Measurements from ENCODE around the gene FSTL4. TPM values are rescaled to one million over a fixed set of nuclear protein-coding genes. Genes with fewer than 3 reads are reported as not detected.

Gene FSTL4
- total and polyA plus RNA-seq, 2 of the 13 experiments (the other 11 are each of a cell fraction or from before 2014, with no cell fraction given) = 2.1 to 3.0 TPM

DNA sequence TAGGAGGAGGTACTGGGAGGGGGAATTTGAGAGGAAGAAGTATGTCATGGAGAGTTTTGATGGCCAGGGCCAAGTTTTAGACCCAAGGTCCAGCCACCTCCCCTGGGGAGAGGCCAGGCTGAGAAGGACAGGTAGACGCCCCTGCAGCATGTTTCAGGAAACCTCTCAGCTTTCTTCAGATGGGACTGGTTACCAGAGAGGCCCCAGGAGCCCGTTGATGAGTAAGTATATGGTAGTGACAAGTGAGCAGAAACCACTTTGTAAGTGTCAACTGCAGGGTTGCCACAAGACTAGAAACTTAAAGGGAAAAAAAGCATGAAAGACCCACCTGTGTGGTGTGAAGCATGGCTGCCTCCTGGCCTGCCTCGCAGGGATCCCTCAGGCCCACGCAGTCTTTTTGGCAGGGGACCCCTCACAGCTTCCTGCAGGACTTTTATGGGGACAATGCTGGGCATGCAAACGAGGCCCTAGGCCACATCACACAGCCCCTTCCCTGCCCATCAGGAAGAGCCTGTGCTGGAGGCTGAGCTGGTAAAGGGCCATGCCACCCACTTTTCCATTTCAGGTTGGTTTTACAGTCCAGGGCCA is 255.9 kb downstream of the FSTL4 start (continued):
- TF ChIP-seq, protein P1, sequence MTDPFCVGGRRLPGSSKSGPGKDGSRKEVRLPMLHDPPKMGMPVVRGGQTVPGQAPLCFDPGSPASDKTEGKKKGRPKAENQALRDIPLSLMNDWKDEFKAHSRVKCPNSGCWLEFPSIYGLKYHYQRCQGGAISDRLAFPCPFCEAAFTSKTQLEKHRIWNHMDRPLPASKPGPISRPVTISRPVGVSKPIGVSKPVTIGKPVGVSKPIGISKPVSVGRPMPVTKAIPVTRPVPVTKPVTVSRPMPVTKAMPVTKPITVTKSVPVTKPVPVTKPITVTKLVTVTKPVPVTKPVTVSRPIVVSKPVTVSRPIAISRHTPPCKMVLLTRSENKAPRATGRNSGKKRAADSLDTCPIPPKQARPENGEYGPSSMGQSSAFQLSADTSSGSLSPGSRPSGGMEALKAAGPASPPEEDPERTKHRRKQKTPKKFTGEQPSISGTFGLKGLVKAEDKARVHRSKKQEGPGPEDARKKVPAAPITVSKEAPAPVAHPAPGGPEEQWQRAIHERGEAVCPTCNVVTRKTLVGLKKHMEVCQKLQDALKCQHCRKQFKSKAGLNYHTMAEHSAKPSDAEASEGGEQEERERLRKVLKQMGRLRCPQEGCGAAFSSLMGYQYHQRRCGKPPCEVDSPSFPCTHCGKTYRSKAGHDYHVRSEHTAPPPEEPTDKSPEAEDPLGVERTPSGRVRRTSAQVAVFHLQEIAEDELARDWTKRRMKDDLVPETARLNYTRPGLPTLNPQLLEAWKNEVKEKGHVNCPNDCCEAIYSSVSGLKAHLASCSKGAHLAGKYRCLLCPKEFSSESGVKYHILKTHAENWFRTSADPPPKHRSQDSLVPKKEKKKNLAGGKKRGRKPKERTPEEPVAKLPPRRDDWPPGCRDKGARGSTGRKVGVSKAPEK (CRISPR knock-in tag; IDR thresholded peaks at IDR 0.05; ENCODE audit: borderline replicate concordance) = no peak

DNA sequence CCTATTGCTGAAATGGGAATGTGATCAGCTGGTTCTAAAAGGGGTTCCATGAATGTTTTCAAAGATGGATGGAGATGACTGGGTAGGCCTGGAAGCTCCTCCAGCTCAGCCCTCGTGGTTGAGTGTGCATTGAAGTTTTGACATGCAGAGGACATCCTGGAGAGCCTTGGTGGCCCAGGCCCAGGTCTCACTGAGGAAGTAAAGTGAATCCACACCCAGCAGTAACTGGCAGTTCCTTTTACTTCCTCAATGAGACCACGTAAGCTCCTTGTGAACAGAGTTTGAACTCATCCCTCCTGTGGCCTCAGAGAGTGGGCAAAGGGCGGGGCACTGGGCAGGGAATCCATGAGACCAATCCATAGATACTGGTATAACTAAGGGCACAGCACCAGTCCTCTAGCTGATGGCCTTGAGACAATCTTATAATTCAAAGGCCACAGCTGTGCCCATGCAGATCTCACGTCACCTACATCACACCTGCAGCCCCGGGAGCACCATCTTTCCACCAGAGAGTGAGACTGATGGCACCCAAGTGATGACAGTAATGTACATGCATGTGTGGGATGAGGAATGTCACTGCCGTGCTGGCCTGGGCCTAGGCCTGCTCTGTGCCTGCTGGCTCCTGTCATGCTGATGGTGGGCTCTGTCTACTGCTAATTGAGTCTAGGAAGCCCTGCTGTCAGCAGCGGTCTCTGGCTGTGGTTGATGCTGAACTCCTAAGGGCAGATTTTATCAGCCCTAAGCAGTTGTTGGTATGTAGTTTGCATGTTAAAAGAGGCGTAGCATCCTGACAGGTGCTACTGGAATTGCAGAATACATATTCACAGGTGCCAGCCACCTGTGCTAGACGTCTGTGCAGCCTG is 257.8 kb downstream of the FSTL4 start:
- no peak overlapping the region for H3K9ac ChIP-seq (ENCODE audit: insufficient read depth, low read depth, low read length)
- TF ChIP-seq JUND (CRISPR knock-in tag; IDR thresholded peaks at IDR 0.05) (no peak), SUZ12 (IDR thresholded peaks at IDR 0.05; ENCODE audit: low read depth, low read length) (no peak), PAX8 (CRISPR knock-in tag; IDR thresholded peaks at IDR 0.05; ENCODE audit: borderline replicate concordance) (no peak), ZNF720 (CRISPR knock-in tag; IDR thresholded peaks at IDR 0.05) (no peak), ERF (CRISPR knock-in tag; IDR thresholded peaks at IDR 0.05) (no peak), CHCHD3 (CRISPR knock-in tag; IDR thresholded peaks at IDR 0.05) (no peak), ATF7 (IDR thresholded peaks at IDR 0.05) (no peak), ATF7 (CRISPR knock-in tag; IDR thresholded peaks at IDR 0.05) (no peak), ZNF775 (CRISPR knock-in tag; IDR thresholded peaks at IDR 0.05; ENCODE audit: borderline replicate concordance) (no peak), ZNF251 (CRISPR knock-in tag; IDR thresholded peaks at IDR 0.05) (no peak), ZNF260 (CRISPR knock-in tag; IDR thresholded peaks at IDR 0.05; ENCODE audit: borderline replicate concordance, low read depth) (no peak), ZNF44 (CRISPR knock-in tag; IDR thresholded peaks at IDR 0.05) (no peak), ESRRA (CRISPR knock-in tag; IDR thresholded peaks at IDR 0.05; ENCODE audit: low read depth) (no peak)
- TF ChIP-seq, protein P2, sequence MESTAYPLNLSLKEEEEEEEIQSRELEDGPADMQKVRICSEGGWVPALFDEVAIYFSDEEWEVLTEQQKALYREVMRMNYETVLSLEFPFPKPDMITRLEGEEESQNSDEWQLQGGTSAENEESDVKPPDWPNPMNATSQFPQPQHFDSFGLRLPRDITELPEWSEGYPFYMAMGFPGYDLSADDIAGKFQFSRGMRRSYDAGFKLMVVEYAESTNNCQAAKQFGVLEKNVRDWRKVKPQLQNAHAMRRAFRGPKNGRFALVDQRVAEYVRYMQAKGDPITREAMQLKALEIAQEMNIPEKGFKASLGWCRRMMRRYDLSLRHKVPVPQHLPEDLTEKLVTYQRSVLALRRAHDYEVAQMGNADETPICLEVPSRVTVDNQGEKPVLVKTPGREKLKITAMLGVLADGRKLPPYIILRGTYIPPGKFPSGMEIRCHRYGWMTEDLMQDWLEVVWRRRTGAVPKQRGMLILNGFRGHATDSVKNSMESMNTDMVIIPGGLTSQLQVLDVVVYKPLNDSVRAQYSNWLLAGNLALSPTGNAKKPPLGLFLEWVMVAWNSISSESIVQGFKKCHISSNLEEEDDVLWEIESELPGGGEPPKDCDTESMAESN (CRISPR knock-in tag; conservative IDR thresholded peaks at IDR 0.05) = no peak
- TF ChIP-seq, protein P3, sequence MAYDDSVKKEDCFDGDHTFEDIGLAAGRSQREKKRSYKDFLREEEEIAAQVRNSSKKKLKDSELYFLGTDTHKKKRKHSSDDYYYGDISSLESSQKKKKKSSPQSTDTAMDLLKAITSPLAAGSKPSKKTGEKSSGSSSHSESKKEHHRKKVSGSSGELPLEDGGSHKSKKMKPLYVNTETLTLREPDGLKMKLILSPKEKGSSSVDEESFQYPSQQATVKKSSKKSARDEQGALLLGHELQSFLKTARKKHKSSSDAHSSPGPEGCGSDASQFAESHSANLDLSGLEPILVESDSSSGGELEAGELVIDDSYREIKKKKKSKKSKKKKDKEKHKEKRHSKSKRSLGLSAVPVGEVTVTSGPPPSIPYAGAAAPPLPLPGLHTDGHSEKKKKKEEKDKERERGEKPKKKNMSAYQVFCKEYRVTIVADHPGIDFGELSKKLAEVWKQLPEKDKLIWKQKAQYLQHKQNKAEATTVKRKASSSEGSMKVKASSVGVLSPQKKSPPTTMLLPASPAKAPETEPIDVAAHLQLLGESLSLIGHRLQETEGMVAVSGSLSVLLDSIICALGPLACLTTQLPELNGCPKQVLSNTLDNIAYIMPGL (CRISPR knock-in tag; IDR thresholded peaks at IDR 0.05; ENCODE audit: borderline replicate concordance in 1 of 2, low read depth in 1 of 2) = no peak

More for the DNA sequence above, 257.8 kb downstream of the FSTL4 start:
- Histone ChIP-seq H3K36me3 (replicated peaks in 1 of 2; ENCODE audit: control insufficient read depth in 1 of 2, insufficient read depth in 2 of 2, low read length in 2 of 2) (no peaks in the 10 kb centered on the region), H3K79me2 (ENCODE audit: insufficient read depth, low read length) (no peaks in the 10 kb centered on the region), H3K4me1 (ENCODE audit: insufficient read depth, low read length) (no peaks in the 10 kb centered on the region), H3K27me3 (ENCODE audit: control insufficient read depth in 1 of 2, insufficient read depth in 2 of 2, low read length in 2 of 2) (peaks cover 0 to 6% of the 10 kb centered on the region in 2 experiments; a peak in 1 of 5 replicates), H3K4me3 (replicated peaks in 1 of 3; ENCODE audit: insufficient read depth in 1 of 3, low read depth in 2 of 3, low read length in 3 of 3) (no peak overlapping the region), H3K27ac (ENCODE audit: extremely low read length, insufficient read depth, low read length) (no peak overlapping the region), H2AFZ (ENCODE audit: low read length) (no peak overlapping the region), H4K20me1 (ENCODE audit: insufficient read depth, low read length) (no peaks in the 10 kb centered on the region), H3K9me3 (ENCODE audit: low read length) (no peaks in the 10 kb centered on the region), H3K4me2 (ENCODE audit: low read depth, low read length) (no peak overlapping the region)
- intact Hi-C loops (cut with micrococcal nuclease; ENCODE audit: unreplicated experiment) = no loop called here
- ChIA-PET CTCF (ENCODE audit: low intra/inter-chr PET ratio, low total read pairs) (no interaction called here), POLR2A (no interaction called here)
- 37% methylated on average over 4 of the region's 9 CpGs for WGBS (ENCODE audit: low lambda C conversion rate)
- in situ Hi-C loops (cut with HindIII; ENCODE audit: extremely low pct_ligation_motif_present, low pct_unique_long_range_greater_than_20kb) = no loop called here
- DNase-seq (ENCODE audit: low spot score) (no peak), FAIRE-seq (no peak), ATAC-seq (no peak)
- BruUV-seq (replicated peaks) = no TSS peak

All from HepG2 (cell line).